Fibroblast of skin of left biceps (primary cell): Measurements from ENCODE around the gene TXLNG.
"Not testable (repeated sequence)": the region's sequence is repeated elsewhere in the genome, so short reads cannot be mapped to it uniquely, and the experiment has no call there.

Source experiments
- DNase-seq, 2 experiments: peaks; one replicate each; pipeline ENCODE4 v3.0.0-alpha.2; 2013; ENCODE audit warnings: low read depth in 2 of 2

Gene TXLNG

DNA sequence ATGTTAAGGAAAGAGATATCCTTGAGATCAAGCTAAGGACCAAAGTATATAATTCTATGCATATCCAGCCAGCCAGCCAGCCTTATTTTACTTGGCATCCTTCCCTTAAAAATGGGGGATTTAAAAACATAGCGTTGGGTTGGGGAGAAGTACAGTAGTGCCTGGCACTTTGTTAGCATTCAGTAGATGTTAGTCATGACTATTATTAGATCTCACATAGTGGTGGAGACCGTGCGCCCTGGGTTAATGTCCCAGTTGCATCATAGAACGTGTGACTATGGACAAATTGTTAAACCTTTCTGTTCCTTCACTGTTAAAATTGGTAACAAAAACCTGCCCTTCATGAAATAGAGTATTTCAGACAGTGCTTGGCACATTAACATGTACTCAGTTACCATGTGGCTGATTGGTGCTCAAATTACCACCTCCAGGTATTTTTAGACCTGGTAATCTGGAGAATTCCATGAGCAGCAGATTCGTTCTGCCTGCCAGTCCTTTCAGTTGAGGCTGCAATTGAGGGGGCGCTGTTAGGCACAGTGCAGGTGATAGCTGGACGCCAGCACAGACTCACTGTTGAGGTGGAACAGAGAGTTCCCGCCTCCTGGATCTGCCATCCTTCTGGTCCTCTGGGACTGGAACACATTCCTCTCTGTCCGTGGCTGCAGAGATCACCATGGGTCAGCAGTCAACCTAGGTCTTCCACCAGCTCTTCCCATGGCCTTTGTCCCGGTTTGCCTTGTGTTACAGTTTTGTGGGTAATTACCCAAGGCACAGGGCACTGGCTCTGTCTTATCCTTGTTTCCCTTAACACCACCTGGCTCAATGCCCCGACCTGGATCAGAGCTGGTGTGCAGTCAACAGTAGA, 52.2 kb downstream of the TXLNG start:
- no peak for DNase-seq

DNA sequence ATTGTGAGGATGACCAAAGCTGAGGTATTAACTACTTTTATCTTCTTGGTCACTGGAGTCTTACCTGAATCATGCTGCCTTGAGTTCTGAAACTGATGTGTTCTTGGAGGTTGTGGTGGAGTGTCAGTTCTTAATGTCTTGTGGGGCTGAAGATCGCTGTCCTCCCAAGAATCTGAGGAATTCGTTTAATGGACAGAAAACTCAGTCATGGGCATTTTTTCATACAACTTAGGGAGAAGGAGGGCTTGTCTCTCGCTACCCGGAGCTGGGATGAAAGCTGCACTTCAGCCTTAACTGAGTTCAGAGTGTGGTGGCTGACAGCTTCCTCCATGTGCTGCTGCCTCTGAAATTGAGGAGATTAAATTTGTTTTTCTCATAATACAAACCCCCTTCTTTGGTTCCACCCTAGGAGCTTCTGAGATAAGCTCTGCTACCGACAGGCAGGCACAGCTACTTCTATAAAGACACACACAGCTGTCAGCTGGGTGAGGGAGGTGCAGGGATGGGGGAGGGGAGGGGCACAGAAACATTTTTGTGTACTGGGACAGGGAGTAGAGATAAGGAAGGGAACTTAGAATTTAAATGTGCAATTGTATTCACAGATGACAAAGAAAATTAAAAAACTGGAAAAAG, 53.1 kb downstream of the TXLNG start:
- no peak for DNase-seq

DNA sequence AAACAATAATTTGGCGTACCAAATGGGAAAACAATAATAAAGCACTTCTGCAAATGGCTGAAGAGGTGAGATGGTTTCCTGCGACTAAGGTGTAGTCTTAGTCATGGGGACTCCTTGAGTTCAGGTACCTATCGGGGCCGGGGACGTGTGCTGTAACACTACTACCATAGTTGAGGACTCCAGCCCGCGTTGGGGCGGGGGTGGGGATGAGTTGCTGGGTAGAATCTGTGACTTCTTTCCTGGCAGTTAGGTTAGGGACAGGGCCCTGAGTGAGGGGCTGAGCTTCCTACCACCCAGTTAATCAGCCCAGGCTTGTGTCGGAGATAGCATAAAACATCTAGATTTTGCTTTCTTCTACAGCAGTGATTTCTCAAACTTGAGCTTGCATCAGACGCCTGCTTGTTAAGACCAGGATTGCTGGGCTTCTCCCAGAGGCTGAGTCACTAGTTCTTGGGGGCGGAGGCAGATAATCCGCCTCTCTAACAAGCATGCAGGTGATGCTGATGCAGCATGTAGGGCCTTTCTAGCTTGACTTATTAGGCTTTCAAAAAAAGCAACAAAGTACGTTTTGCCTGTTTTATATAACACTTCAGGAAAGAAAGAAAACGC, 53.7 kb downstream of the TXLNG start:
- DNase-seq, result no peak

DNA sequence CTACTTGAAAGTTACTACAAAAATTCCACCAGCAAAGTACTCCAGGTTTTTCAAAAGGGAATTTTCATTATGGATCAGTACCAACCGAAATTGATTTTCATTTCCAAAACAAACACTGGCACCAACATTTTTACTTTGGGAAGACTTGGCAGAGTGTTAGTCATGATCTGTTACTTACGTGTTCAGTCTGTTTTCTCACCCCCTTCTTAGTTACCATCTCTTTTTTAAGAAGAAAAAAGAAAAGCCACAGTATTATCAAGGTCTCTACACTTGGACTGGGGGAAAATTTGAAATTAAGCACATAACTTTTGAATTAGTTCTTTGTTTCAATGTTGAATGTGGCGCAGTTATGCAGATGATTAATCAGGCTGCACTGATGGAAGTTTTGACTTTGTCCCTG, 56.4 kb downstream of the TXLNG start:
- no peak for DNase-seq

DNA sequence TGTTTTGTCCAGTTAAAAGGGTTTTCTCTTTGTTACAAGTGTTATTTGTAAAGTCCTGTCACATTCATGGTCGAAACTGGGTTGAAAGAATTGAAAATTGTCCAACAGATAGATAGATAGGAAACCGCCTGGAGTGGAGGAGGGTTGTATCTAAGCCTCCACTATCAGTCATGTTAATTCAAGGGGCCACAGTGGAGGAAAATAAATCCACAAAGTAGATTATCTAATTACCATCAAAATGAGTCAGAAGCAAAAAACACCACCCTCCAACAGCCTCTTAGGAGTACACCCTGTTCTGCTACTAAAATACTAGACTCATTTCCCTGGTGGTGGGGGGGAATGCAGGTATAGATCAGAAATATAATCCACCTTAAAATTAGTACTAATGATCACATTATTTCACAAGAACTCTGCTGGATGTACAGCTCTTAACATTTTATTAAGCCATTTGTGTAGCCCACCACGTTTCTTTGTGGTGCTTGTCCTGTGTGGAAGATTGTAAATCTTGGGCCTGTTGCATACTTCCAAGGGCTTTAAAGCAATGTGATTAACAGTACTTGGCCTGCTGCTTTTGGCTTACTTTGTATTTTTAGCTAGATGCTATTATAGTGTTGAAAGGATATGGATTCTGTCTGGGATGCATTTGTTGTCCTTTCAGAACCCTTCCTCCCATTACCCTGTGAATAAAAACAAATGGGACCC, 57.1 kb downstream of the TXLNG start:
- DNase-seq, result no peak

DNA sequence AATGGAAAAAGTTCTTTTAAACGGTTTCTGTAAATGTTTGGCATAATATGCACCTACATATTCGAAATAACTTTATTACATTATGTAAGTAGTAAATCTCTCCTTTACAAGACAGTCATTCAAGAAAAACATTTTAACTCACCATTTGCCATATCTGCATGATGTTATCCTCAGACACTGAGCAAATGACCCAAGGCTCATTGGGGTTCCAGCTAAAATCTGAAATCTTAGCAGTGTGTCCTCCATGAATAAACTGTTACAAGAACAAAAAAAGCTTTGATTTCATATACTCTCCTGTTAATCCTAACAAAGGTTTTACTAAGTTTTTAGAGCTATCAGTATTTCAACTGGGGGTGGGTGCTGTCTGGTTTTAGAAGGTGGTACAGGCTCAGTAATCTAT, 59.4 kb downstream of the TXLNG start:
- DNase-seq, result no peak

DNA sequence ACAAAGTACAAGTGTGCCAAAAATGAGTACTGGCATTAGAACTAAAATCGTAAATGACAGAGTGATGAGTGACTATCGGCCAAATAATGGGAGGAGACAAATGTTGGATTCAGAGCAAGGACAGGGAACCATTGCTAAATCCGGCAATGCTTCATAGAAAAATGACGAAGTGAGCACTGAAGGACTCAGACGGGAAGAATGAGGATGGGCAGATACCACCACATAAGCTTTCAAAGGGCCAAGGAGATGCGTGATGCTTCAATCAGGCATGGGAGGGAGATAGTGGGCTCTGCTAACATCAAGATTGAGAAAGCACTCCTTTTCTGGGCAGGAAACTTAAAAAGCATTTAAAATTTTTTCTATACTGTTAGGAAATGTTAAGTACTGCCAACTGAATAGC, 62.3 kb downstream of the TXLNG start:
- no peak for DNase-seq

DNA sequence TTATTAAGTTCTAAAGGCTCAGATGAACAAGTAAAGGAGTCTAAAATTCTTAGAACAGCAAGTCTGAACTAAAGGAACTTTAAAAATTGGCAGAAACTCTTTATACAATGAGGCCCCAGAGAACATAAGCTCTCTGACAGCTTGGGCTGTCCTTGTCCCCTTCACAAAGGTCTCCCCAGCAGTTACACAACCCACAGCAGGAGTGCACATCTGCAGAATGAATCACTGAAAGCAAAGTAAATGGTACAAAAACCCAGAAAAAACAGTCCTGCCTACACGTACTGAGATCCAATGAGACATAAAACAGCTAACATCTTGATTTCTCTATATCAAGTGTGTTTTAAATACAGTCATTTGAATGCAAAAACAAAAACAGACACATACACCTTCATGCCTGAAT, 65.2 kb downstream of the TXLNG start:
- no peak for DNase-seq

DNA sequence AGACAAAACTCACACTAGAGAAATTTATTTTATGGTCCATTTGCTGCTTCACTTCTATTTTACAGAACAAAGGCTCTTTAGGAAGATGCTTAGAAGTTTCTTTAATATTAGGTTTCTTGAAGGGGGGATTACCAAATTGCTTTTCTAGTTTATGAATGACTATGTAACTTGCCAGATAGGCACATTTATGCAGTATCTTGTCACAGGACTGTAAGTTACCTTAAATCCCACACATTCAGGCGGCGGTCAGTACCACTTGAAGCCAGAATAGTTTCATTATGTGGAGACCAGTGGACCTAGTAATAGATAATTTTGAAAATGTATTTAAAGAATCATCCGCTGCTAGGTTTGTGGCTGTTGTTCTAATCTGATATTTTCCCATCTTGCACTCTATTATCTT, 65.6 kb downstream of the TXLNG start:
- DNase-seq, result no peak

DNA sequence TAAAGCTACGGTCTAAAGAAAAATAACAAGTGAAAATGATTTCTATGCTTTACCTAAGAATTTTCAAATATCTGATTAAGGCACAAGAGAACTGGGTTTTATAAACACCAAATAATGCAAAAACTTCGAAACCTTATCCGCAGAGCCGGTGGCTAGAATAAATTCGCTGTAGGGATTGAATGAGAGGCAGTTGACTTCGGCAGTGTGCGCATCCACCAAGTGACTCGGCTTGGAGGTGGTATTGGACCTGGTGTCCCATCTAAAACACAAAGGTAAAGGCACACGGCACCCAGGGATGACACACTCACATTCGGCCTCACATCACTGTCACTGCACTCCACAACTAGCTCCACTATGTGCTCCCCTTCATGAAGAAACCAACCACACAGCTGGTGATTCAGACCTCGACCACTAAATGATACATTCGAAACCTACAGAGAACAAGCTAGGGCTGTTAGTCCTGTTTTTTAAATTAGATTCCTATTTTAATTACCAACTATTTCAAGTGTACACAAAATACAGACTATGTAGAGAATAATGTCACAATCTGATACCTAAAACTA, 66.4 kb downstream of the TXLNG start:
- DNase-seq, result no peak

DNA sequence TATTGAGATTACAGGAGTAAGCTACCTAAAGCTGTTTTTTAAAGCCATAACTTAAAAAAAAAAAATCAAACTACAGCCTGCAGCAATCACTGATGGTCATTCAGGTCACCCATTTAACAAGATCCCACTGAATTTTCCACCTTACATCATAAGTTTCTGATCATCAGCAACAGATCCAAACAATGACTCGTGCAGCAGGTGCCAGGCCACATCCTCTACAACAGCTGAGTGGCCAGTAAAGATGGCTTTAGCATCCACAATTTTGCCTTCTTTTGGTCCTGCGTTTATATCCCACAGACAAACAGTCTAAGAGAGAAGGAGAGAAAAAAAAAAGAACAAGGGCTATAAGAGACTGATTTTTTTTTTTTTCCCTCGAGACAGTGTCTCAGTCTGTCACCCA, 67.3 kb downstream of the TXLNG start:
- no peak for DNase-seq

DNA sequence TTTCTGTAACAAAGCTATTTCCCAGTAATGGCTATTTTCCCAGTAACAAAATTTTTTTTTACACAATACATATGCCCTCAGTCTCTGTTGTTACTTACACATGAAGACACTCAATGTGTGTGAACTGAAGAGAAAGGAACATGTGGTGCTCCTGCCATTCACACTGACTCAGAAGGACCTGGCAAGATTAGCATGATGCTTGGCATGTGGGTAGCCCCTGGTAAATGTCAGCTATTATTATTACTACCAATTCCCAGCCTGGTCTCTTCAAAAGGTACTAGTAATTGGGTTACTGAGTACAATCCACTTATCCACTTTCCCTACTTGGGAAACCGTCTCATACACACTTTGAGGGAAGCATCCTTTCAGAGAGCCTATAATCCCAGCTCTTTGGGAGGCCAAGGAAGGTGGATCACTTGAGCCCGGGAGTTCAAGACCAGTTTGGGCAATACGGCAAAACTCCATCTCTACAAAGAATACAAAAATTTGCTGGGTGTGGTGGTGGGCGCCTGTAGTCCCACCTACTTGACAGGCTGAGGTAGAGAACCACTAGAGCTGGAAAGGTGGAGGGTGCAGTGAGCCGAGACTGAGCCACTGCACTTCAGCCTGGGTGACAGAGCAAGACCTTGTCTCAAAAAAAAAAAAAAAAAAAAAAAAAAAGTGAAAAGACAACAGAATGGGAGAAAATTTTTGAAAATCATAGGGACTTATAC, 69.3 kb downstream of the TXLNG start:
- DNase-seq, result no peak

DNA sequence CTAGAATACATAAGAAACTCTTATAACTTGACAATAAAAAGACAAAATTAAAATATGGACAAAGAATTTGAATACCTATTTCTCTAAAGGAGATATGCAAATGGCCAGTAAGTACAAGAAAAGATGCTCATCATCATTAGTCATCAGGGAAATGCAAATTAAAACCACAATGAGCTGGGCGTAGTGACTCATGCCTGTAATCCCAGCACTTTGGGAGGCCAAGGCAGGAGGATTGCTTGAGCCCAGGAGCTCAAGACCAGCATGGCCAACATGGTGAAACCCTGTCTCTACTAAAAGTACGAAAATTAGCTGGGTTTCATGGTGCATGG, 69.8 kb downstream of the TXLNG start:
- DNase-seq, result not testable (repeated sequence)

DNA sequence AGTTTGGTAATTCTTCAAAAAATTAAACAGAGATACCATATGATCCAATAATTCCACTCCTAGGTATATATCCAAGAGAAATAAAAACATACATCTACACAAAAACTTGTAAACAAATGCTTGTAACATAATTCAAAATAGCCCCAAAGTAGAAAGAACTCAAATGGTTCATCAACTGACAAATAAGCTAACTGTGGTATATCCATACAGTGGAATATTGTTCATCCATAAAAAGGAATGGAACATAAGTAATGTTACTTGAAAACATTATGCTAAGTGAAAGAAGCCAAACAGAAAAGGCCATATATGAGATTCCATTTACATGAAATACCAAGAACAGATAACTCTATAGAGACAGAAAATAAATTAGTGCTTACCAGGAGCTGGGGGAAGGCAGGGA, 70.5 kb downstream of the TXLNG start:
- no peak for DNase-seq

DNA sequence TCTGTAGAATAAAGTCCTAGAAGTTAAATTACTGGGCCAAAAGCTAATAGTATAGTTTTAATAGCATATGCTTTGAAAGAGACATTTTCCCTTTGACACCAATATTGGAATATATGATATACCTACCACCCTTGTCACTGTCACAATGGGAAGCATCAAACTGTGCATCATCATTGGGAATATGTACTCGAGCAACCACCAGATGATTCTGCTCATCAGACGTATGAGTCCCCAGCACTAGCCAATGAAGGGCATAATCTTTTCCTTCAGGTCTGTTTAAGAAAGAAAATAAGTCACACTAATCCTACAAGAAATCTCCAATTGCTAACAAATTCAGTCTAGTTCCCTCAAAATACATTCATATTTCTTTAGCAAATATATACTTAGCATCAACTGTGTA, 76.6 kb downstream of the TXLNG start:
- no peak for DNase-seq

DNA sequence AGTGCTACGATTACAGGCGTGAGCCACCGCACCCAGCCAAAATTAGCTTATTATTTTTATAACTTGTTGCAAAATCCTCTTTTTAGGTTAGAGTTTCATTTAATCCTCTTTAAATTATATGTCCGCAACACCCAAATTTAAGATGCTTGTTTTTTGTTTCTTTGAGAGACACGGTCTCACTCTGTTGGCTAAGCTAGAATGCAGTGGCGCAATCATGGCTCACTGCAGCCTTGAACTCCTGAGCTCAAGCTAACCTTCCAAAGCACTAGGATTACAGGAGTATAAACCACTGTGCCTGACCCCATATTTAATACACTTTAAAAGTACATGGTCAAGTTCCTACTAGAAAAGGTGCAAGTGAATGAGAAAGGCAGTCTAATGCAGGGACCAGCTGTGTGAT, 81.7 kb downstream of the TXLNG start:
- DNase-seq, result no peak

DNA sequence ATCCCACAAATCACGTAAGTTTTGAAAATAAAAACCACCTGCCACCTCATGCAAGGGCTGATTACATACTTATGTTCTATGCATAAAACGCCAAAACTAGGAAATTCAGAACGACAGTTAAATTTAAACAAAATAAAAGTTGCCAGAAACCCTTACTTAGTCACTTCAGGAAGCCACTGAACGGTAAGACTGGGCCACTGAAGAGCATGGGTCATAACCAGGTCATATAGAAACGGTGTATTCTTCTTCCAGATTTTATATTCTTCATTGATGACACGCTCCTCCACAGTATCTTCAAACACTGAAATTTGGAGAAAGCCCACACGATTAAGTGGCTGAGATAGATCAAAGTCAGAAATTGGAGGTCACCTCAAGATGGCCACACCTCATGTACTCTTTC, 82.7 kb downstream of the TXLNG start:
- DNase-seq, result no peak

DNA sequence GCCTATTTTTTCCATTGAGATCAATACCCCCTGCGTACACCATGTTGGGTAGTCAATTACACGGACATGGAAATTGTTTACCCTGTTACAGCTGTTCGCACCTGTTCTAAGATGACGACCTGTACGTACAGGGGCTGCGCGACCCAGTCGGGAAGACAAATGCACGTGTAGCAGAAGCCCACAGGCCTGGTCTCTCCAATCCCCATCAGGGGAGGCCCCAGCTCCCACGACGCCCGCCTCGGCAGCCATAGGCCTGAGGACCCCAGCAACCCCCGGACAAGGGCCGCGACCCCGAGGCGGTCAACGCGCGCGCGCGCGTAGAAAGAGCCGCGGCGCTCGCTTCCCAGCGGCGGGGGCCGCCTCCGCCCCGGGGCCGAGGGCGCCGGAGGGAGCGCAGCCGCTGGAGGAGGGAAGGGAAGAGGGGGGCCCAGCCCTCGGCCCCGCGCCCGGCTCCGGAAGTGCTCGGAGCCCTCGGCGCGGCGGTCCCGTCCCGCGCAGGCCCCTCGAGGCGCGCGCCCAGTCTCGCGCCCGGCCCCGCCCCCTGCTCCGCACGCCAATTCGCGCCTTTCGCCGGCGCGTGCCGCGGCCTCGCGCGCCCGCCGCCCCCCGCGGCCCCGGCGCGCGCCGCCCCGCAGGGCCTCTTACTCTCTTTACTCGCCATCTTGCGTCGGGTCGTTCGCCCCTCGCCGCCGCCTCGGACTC, 83.3 kb downstream of the TXLNG start:
- no peak for DNase-seq

DNA sequence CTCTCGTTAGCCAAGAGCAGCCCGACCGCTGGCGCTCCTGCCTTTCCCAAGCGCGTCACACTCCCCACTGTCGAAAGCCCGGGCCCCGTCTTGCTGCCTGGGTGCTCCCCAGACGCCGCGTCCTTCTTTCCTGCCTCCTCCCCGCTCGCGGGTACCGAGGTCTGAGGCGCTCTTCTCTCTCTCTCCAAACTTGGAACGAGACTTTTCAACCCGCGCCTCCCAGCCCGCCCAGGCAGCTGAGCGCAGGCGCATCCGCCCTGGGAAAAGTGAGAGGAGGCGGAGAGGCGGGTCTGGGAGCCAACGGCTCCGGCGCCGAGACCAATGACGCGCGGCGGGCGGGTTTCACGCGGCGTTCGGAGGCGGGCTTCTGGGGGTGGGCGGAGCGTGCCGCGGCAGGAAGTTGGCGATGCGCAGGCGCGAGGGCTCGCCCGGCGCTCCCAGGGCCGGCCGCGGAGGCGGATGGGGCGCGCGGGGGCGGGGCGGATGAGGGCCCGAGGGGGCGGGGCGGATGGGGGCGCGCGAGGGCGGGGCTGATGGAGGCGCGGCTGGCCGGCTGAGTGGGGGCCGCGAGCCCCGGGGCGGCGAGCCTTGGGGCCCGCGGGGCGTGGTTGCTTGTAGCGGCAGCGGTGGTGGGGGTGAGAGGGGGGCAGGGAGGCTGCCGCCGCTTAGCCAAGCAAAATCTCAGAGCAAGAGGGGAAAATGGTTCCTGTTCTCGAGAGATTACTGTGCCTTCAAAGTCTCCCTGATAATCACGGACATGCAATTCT, 84.0 kb downstream of the TXLNG start, which contains the start of gene RBBP7:
TSS of gene RBBP7 (minus strand) at position 268 of the 767 bp plus-strand sequence. CDS start 309 bp downstream, outside the sequence.
- DNase-seq, result peak; percentile 78 to 81
